Measurements from ENCODE around the gene EVI2A.

The EVI2A gene

GRCh38 chr17:31272236-31272635 is 49.2 kb downstream of the EVI2A start:
- DNase-seq, result no peak

- no peak for DNase-seq
Observed at GRCh38 chr17:31269578-31269983, 51.8 kb downstream of the EVI2A start.

GRCh38 chr17:31269036-31269577 is 52.3 kb downstream of the EVI2A start:
- DNase-seq, result no peak

Measured in NCI-H1436 treated with DMSO at 0.1 percent for 48 hours (cell line).